Motor neuron (in vitro differentiated cells): ENCODE data around the gene THY1. TPM values are rescaled to one million over a fixed set of nuclear protein-coding genes. Genes with fewer than 3 reads are reported as not detected.
"Not testable (repeated sequence)": the region's sequence is repeated elsewhere in the genome, so short reads cannot be mapped to it uniquely, and the experiment has no call there.

Experiments
- ATAC-seq, 8 experiments: fragments of 200-7000 bp; cut with Tn5 transposase; replicated peaks in 6 of 8; 2 replicates each; pipeline ENCODE4 v1.8.0; 2021; ENCODE audit warnings: mild to moderate bottlenecking in 8 of 8, moderate library complexity in 8 of 8
- H3K27ac ChIP-seq, 2 donors: fragments of 250-450 bp; sonication (Bioruptor Pico); 2 replicates each; pipeline ENCODE4 v1.9.0; 2021; ENCODE audit warnings: antibody characterized with exemption in 2 of 2, mild to moderate bottlenecking in 2 of 2, moderate library complexity in 1 of 2
- H3K4me1 ChIP-seq, 2 donors: fragments of 250-450 bp; sonication (Bioruptor Pico); replicated peaks in 1 of 2; 2 replicates each; pipeline ENCODE4 v1.6.1; 2021; ENCODE audit warnings: antibody characterized with exemption in 2 of 2, mild to moderate bottlenecking in 2 of 2, moderate library complexity in 1 of 2
- H3K4me3 ChIP-seq, 5 donors: fragments of 250-450 bp; sonication (Bioruptor Pico); 2 replicates each; pipeline ENCODE4 v1.9.0; 2021; ENCODE audit warnings: antibody characterized with exemption in 5 of 5, mild to moderate bottlenecking in 5 of 5, moderate library complexity in 4 of 5
- WGBS, 10 experiments: fragments of 450-650 bp; shearing (Covaris generic); methylation state at CpG; one replicate each; pipeline ENCODE4 v1.0.0; 2022; 5-methylcytosine and 5-hydroxymethylcytosine counted together
- in situ Hi-C, 9 experiments: fragments of 400-800 bp; cut with MboI; loops; one replicate each; pipeline ENCODE4 v1.15.0; 2021; ENCODE audit warnings: low sequenced_read_pairs in 9 of 9, low pct_unique_long_range_greater_than_20kb in 2 of 9; ENCODE audit not compliant: unreplicated experiment in 9 of 9
- total RNA-seq, 8 experiments: library from RNA; unstranded; fragments of 300-600 nt; gene quantifications; 2 replicates each; pipeline versions ENCODE4 v1.2.3 to v1.2.4, GENCODE V29; 2022

THY1 gene
- total RNA-seq, 8 experiments from 2014 or later, result 19.8 to 575 (median 31.3) TPM

DNA sequence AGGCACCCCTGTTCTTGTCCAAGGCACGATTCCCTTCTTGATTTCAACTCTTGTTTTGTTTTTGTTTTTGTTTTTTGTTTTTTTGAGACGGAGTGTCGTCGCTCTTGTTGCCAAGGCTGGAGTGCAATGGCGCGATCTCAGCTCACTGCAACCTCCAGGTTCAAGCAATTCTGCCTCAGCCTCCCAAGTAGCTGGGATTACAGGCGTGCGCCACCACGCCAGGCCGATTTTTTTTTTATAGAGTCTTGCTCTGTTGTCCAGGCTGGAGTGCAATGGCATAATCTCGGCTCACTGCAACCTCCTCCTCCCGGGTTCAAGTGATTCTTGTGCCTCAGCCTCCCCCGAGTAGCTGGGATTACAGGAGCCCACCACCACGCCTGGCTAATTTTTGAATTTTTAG is 40.5 kb downstream of the THY1 start:
- WGBS, 10 experiments, result 62 to 100% (median 90%) methylated on average over 1 to 10 of the region's 14 CpGs
- ATAC-seq, H3K4me1 ChIP-seq, H3K4me3 ChIP-seq, H3K27ac ChIP-seq, in situ Hi-C loops: not testable (repeated sequence)

DNA sequence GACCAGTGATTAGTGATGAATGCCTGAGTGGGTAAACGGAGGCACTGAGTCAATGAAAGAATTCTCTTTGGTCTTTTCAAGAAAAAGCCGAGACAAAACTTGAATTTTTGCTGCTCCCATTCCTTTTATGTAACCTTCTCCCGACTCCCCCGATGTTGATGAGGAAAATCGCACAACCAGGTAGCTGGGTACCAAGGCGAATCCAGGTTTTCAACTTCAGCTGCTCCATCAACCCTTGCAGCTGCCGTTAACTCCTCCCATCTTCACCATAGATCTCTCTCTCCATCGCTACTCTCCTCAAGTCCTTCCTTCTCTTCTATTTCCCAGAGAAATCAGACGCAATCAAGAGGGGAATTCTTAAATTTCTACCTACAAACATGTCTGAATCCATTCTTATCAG is 40.9 kb downstream of the THY1 start:
- Histone ChIP-seq H3K4me3 (peak overlapping the region; percentile 36 to 47 (median 45)), H3K4me1 (peaks cover 3 to 4% of the 10 kb centered on the region in 2 donors), H3K27ac (no peak overlapping the region)
- in situ Hi-C loops, result no loop called here
- WGBS, 10 experiments, result 2 to 30% (median 14%) methylated on average over 2 to 9 of the region's 9 CpGs
- ATAC-seq, result no peak

DNA sequence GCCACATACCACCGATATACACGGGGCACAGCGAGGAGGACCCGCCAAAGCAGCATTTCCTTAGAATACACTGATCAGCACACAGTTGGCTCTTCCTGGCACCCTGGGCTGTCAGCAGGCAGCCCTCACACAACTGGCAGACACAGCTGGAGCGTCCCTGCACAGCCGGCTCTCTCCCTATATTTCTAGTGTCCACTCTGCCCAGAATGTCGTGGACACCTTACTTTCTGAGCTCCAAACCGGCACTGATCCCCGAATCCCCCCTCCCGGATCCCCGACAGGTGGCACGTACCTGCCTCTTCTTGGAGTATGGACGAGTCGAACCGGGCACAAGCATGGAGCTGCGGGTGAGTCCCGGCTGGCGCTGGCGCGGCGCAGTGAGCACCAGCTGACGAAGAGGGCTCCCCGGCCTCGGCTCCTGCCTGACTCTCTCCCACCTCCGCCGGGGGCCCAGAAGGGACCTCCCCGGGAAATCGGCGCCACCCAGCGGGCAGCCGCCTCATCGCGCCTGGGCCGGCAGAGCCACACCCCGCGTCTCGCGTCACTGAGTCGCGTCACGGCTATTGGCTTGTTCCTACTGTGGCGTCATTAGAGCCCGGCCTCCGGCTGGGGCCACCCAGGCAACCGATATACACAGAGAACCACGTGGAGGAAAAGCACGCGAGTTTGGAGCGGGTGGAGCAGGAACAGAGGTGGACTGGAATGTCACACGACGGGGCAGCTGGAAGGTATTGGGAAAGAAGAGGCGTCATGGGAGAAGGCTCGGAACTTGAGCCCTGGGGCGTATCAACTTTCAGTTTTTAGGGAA is 41.6 kb downstream of the THY1 start, which contains the start of gene USP2:
TSS of gene USP2 (minus strand) at position 510 of the 808 bp plus-strand sequence. CDS start 8,210 bp downstream, outside the sequence.
- peaks cover 6% of the 10 kb centered on the region in 2 donors for H3K4me1 ChIP-seq
- in situ Hi-C loops, result no loop called here
- 0 to 5% (median 0%) methylated on average over 1 to 19 of the region's 54 CpGs; no CpG with 5 or more reads in 3 of the 10 experiments for WGBS, 10 experiments
- no peak within 1 kb of the TSS for H3K27ac ChIP-seq
- peak; percentile 85 to 98 (median 96) for ATAC-seq
- H3K4me3 ChIP-seq, result peak within 1 kb of the TSS; percentile 36 to 47 (median 45)

DNA sequence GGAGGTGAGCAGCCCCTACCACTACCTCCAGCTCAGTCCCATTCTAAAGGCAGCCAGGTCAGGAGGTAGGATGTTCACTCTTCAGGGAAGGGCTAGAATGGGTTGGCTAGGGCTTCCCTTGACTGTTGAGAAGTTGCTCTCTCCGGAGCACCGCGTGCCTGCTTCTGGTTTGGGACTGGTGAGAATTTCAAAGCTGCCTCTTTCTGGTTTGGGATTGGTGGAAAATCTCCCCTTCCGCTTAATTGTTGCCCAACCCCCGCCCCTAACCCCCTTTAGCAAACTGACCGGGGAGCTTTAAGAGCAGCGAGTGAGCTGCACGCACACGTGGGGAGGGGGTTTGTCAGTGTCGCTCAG is 42.2 kb downstream of the THY1 start:
- Histone ChIP-seq H3K27ac (no peak overlapping the region), H3K4me3 (peak overlapping the region; percentile 36 to 47 (median 45)), H3K4me1 (peaks cover 10 to 12% of the 10 kb centered on the region in 2 donors)
- 0 to 60% (median 0%) methylated on average over 1 to 4 of the region's 10 CpGs; no CpG with 5 or more reads in 4 of the 10 experiments for WGBS, 10 experiments
- in situ Hi-C loops, result no loop called here
- peak in 1 of 8 experiments; percentile 0 for ATAC-seq

DNA sequence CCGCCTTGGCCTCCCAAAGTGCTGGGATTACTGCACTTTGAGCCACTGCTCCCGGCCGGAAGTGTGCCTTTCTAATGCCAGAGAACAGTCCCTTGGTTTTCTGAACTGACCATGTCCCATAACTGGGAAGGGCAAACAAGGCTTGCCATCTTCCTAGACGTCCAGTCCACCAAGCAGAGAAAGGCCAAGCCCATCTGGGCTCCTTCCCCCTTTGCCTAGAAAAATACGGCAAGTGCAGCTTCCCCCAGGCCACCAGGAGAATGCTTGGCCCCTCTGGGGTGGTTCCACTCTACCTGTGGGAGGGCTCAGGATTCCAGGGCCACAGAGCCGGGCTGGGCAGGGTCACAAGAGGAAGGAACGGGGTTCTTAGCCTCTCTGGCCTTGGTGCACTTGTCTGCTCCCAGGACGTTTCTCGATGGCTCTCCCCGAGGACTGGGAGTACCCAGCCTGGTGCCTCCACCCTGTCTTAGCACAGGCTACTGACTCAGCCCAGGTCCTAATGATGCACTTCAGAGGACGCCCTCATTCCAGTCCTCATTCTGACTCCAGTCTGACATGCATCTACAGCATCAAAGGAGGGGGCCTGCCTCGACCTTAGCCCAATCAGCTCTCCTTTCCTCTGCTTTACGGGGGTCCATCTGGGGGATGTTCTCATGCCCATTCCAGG is 42.7 kb downstream of the THY1 start:
- 0 to 93% (median 69%) methylated on average over 1 to 3 of the region's 13 CpGs; no CpG with 5 or more reads in 2 of the 10 experiments for WGBS, 10 experiments
- H3K4me3 ChIP-seq, result peak overlapping the region in 2 of 5 donors; percentile 45 to 47
- peaks cover 15 to 17% of the 10 kb centered on the region in 2 donors for H3K4me1 ChIP-seq
- peak in 2 of 8 experiments; percentile 23 to 43 for ATAC-seq
- in situ Hi-C loops, result no loop called here
- no peak overlapping the region for H3K27ac ChIP-seq

DNA sequence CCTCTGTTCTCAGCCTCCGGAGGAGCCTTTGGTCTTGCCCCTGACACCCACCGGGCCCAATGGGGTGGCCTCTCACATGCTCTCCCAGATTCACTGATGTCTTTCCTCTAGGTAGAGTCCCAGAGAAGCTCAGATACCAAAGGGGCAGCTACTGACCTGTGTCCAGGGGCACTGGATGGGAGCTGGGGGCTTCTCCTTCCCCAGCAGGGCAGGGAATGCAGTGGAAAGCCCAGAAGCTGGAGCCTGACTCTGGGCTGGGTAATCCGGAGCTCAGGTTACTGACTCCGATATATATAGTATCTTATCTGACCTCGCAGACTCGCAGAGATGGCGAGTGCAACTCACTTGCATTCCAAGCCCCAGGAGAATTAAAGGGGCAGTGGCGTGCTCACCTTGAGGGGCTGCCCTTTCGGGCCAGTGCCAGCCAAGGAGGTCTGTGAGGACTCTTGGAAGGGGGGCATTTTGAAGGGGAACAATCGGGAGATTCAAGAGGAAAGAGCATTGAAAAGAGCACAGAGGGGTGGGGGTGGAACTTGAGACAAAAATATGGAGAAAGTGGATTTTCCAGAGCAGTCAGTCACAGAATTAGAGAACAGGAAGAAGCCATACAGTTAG is 44.0 kb downstream of the THY1 start:
- WGBS, 10 experiments, result 67 to 92% (median 77%) methylated on average over 1 to 9 of the region's 10 CpGs; no CpG with 5 or more reads in 7 of the 10 experiments
- no peak for ATAC-seq
- Histone ChIP-seq H3K4me3 (no peak overlapping the region), H3K4me1 (peaks cover 27 to 29% of the 10 kb centered on the region in 2 donors), H3K27ac (no peak overlapping the region)
- in situ Hi-C loops, result no loop called here

DNA sequence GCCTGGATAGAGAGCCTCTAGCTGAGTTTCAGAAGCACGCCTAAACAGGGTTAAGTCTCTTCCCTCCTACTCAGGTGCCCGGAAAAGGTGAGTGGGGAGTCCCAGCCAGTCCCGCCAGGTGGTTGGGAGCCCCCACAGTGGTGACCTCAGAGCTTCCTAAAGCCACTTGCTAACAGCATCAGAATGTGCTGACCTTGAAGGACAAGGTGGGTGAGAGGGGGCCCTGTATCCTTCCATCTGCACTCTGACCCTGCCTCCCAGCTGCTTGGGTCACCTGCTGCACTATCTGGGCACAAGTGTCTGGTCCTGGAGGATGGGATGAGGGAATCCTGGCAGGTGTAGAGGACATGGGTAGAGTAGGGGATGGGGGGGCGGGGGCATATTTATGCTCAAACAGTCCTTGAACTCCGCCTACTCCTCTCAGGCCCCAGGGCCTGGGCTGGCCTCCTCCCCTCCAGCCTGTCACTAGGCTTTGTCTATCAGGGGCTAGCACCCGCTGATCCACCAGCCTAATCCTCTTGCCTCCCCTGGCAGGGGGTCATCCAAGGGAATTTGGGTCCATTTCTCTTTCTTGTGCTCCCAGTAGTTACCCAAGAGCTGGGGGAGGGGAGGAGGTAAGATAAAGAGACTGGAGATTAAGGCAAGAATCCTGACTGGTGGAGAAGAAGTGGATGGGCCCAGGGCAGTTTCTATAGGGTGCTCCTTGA is 44.9 kb downstream of the THY1 start:
- WGBS, 10 experiments, result 20 to 90% (median 49%) methylated on average over 1 to 2 of the region's 6 CpGs; no CpG with 5 or more reads in 4 of the 10 experiments
- ATAC-seq, result no peak
- in situ Hi-C loops, result no loop called here
- peaks cover 29 to 31% of the 10 kb centered on the region in 2 donors for H3K4me1 ChIP-seq
- no peak overlapping the region for H3K27ac ChIP-seq
- H3K4me3 ChIP-seq, result no peak overlapping the region

DNA sequence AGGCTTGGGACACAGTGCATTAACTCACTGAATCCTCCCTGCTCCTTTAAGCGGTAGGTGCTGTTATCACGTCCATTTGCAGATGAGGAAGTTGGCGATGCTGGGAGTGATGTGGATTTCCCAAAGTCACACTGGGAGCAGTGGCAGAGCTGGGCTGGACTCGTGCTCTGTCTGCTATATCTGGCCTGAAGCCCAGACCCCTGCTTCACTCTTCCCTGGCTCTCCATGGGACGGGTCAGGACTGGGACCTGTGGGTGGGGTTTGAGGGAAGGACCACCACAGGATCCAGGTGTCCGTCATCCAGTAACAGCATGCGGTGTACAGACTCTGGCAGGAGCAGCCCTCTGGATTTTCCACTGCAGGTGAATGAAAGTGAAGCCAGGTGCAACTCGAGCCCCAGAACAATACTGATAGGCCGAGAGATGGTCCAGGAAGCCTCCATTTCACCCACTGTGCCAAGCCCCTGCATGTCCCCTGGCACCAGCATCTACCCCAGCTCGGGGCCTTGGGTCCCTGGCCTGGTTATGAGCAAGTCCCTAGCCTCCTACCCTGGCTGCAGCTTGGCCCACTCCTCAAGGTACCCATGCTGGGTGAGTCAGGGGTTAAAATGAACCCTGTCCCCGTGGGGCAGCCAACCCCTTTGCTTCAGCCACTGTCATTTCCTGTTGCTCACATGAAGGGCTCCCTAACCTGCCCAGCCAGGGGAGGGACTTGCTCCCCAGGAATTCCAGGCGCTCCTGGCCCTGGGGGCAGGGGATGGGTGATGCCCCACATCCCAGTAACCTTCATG is 45.7 kb downstream of the THY1 start:
- Histone ChIP-seq H3K4me1 (peaks cover 29 to 31% of the 10 kb centered on the region in 2 donors), H3K4me3 (no peak overlapping the region), H3K27ac (no peak overlapping the region)
- ATAC-seq, result no peak
- 0 to 100% (median 54%) methylated on average over 2 to 4 of the region's 12 CpGs; no CpG with 5 or more reads in 5 of the 10 experiments for WGBS, 10 experiments
- in situ Hi-C loops, result no loop called here

DNA sequence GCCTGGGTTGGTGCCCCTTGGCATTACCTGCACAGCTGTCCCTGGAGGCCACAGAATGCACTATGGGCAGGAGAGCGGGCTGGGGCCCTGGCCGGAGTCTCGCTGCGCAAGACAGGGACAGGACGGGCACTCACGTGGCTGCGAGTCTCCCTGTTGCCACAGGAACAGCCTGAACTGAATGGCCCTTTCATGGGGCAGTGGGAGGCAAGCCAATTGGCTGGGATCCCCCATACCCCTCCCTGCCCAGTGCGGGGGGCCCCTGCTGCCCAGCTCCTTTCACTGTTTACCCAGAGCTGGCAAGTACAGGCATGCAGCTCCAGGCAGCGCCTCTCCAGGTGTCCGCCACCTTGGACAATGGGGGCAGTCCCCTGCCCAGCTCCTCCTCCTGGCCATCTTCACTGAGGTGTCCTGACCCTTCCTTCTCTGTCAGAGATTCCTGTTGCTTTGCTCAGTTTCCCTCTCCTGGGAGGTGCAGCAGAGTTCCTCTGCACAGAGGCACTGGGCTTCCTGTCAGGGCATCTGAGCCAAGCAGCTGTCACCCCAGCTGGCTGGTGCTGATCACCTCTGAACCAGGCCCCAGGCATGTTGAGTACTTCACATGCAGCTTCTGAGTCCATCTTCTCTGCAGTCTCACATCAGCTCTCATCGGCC is 46.6 kb downstream of the THY1 start:
- 20 to 89% (median 44%) methylated on average over 1 to 2 of the region's 11 CpGs; no CpG with 5 or more reads in 5 of the 10 experiments for WGBS, 10 experiments
- in situ Hi-C loops, result no loop called here
- peak in 5 of 8 experiments; percentile 61 to 79 (median 65) for ATAC-seq
- Histone ChIP-seq H3K4me3 (peak overlapping the region in 1 of 5 donors; percentile 19), H3K27ac (no peak overlapping the region), H3K4me1 (peaks cover 34 to 36% of the 10 kb centered on the region in 2 donors)

DNA sequence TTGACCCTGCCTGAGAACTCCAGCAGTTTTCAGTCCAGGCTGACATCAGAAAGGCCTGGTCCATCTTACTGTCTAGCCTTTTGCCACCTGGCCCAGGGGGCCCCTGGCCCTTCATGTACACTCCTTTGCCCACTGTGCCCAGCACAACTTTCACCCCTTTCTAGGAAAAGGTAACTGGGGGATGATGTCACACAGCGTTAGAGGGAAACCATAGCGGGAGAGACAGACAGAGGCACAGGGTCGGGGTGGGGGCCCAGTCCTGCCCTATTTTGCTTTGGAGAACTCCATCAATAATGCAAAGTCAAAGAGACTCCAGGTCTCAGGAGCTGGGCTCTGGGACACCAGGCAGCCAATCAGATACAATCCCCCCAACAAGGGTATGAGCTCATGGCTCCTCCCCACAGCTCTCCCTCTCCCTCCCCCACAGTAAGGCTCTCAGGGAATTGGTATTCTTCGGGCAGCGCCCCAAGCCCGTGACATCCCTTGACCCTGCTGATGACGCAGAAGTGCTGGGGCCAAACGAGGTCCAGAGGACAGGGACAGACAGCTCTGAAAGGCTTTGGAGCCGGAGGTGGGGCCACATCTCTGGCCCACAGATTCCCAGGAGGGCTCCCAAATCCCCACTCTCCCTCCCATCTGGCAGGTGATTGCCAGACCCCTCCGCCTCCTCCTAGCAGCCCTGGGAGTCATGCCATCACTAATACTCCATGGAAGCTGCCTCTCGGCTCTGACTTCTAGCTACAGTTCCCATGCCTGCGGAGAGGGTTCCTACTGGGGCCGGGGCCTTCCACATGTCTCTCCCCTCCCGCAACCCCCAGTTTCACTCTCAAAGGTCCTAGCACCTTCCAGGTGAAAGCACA is 47.4 kb downstream of the THY1 start:
- H3K27ac ChIP-seq, result no peak overlapping the region
- in situ Hi-C loops, result no loop called here
- peak in 7 of 8 experiments; percentile 11 to 56 (median 47) for ATAC-seq
- WGBS, 10 experiments, result 40 to 90% (median 60%) methylated on average over 1 to 3 of the region's 14 CpGs; no CpG with 5 or more reads in 5 of the 10 experiments
- peak overlapping the region in 1 of 5 donors; percentile 19 for H3K4me3 ChIP-seq
- H3K4me1 ChIP-seq, result peaks cover 34 to 37% of the 10 kb centered on the region in 2 donors
